ELR (cell line): Measurements from ENCODE around the gene COQ6.
"Not testable (repeated sequence)": the region's sequence is repeated elsewhere in the genome, so short reads cannot be mapped to it uniquely, and the experiment has no call there.

Experiments
- DNase-seq: peaks from one replicate; pipeline ENCODE4 v3.0.0-alpha.2; 2015; ENCODE audit warnings: low read depth

The COQ6 gene

DNA sequence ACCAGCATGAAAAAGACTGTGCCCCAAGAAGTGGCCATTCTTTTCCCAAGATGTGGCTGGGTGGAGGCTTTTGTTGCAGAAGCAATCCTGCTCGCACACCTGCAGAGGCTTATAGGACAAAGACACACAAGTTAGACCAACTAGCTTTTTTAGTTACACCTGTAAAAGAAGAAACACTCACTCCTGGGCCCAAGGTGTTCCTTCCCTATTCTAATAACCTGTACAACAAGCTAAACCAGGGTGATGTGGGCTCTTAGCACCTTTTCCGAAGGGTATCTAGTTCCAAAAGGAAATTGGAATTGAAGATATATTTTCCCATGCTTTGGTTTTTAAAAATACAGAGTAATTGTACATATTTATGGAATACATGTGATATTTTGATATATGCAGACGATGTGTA, 38.0 kb downstream of the COQ6 start:
- DNase-seq, result no peak

DNA sequence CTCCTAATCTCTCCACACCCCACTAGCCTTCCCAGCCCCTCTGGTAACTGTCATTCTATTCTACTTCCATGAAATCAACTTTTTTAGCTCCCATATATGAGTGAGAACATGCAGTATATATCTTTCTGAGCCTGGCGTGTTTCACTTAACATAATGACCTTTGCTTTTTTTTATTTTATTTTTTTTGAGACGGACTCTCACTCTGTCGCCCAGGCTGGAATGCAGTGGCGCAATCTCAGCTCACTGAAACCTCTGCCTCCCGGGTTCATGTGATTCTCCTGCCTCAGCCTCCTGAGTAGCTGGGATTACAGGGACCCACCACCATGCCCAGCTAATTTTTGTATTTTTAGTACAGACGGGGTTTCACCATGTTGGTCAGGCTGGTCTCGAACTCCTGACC, 38.6 kb downstream of the COQ6 start:
- DNase-seq, result not testable (repeated sequence)

DNA sequence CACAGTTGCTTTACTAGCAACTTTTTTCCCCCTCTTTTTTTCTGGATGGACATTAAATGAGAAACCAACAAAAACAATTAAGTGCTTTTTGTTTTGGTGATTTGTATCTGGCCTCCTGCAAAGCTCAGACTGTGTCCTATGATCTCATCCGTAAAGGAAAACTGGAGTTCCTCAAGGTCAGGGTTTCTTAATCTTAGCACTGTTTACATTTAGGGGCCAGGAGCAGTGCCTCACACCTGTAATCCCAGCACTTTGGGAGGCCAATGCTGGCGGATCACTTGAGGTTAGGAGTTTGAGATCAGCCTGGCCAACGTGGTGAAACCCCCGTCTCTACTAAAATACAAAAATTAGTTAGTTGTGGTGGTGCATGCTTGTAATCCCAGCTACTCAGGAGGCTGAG, 41.0 kb downstream of the COQ6 start:
- no peak for DNase-seq

- not testable (repeated sequence) for DNase-seq
Measured at GRCh38 chr14:73994926-73995325, 44.8 kb downstream of the COQ6 start.

DNA sequence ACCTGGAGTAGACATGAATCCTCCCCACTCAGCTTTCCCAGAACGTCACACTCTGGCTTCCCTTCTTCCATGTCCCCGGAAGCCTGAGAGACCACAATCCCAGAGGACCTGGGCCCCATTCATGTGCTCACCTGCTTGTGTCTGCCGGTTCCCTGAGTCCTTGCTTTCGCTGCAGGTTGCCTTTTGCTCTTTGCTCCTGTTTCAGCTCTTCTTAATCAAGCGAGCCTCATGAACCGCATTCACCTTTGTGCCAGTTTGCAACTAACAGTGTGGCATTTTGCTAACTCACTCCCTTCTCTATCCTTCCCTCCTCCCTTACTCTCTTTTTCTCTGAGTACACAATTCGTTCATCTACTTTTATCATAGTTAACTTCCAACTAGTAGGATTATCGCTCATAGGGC, 45.9 kb downstream of the COQ6 start:
- no peak for DNase-seq

DNA sequence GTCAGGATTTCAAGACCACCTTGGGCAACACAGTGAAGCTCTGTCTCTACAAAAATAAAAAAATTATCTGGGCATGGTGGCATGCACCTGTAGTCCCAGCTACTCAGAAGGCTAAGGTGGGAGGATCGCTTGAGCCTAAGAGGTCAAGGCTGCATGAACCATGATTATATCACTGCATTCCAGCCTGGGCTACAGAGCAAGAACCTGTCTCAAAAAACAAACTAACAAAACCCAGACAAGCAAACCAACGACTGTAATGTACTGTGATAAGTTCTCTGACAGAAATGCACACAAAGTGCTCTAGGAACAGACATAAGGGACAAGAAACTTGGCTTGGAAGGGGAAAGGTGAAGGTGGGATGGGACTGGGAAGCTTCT, 46.6 kb downstream of the COQ6 start:
- no peak for DNase-seq

DNA sequence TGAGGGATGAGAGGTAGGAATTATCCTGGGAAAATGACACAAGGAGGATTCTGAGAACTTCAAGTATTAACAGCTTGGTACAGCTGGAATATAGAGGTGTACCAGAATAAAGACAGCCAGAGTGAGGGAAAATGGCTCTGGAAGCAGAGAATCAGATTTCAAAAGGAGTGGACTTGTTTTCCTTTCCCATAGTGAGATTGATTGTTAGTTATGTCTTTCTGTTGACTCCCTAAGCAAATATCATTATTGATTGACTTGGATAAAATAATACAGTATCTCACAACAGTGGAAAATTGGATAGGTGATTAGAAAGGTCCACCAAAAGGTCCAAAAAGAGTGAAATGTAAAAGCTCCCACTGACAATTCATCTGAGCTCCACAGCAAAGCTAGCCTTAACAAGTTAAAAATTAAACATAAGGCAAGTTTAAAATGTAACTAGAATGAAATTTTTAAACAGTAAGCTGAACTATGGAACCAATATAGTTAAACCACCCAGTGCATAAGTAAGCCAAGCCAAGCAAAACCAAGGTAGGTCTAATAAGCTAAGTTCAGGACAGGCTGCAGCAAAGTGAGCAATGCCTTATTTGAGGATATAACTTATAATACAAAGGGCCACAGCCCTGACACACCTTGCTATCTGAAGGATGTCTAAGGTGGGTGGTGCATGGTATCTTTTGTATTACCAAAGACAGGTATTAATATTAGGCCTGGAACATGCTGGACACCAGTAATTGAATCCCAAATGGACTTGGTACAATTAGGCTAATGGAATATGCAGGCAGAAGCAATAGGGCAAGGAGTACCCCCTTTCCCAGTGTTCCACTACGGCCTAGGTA, 47.2 kb downstream of the COQ6 start:
- no peak for DNase-seq

- DNase-seq, result no peak
Measured at GRCh38 chr14:73997944-73998447, 47.9 kb downstream of the COQ6 start.

GRCh38 chr14:73998726-73999125, 48.6 kb downstream of the COQ6 start:
- DNase-seq, result no peak

GRCh38 chr14:74005664-74006063, 55.6 kb downstream of the COQ6 start:
- not testable (repeated sequence) for DNase-seq

GRCh38 chr14:74008843-74009499, 58.9 kb downstream of the COQ6 start:
- no peak for DNase-seq
